Measurements from ENCODE around the gene EVL. TPM values are rescaled to one million over a fixed set of nuclear protein-coding genes. Genes with fewer than 3 reads are reported as not detected.

EVL gene
- total RNA-seq, 4 donors from 2014 or later, result 24.2 to 40.1 (median 29.8) TPM

- no peak for TF ChIP-seq CTCF (IDR thresholded peaks at IDR 0.05)
- no peak for TF ChIP-seq POLR2A (IDR thresholded peaks at IDR 0.05)
- intact Hi-C loops (cut with DNase I), result no loop called here
- DNase-seq, result no peak
- H3K4me3 ChIP-seq (replicated peaks in 1 of 3), result no peak overlapping the region
- no peaks in the 10 kb centered on the region for H3K9me3 ChIP-seq
- no peaks in the 10 kb centered on the region for H3K36me3 ChIP-seq
- H3K4me1 ChIP-seq, result no peaks in the 10 kb centered on the region
- no peaks in the 10 kb centered on the region for H3K27me3 ChIP-seq
- 93 to 97% methylated on average over 6 of the region's 6 CpGs for WGBS, 2 donors
- no peak overlapping the region for H3K27ac ChIP-seq
These were observed 20.2 kb downstream of the EVL start for GRCh38 chr14:100085462-100085861.

GRCh38 chr14:100086361-100086760, 21.1 kb downstream of the EVL start:
- H3K27me3 ChIP-seq, result no peaks in the 10 kb centered on the region
- no peaks in the 10 kb centered on the region for H3K9me3 ChIP-seq
- intact Hi-C loops (cut with DNase I), result no loop called here
- H3K4me3 ChIP-seq (replicated peaks in 1 of 3), result no peak overlapping the region
- no peaks in the 10 kb centered on the region for H3K4me1 ChIP-seq
- 96 to 100% methylated on average over 5 of the region's 5 CpGs for WGBS, 2 donors
- DNase-seq, result no peak
- no peaks in the 10 kb centered on the region for H3K36me3 ChIP-seq
- TF ChIP-seq CTCF (IDR thresholded peaks at IDR 0.05) (no peak), POLR2A (IDR thresholded peaks at IDR 0.05) (no peak)
- no peak overlapping the region for H3K27ac ChIP-seq

- Histone ChIP-seq H3K27me3 (no peaks in the 10 kb centered on the region), H3K27ac (no peak overlapping the region), H3K4me3 (replicated peaks in 1 of 3) (no peak overlapping the region), H3K9me3 (no peaks in the 10 kb centered on the region), H3K36me3 (no peaks in the 10 kb centered on the region), H3K4me1 (no peaks in the 10 kb centered on the region)
- WGBS, 2 donors, result 90 to 97% methylated on average over 3 of the region's 3 CpGs
- intact Hi-C loops (cut with DNase I), result no loop called here
- no peak for TF ChIP-seq POLR2A (IDR thresholded peaks at IDR 0.05)
- no peak for TF ChIP-seq CTCF (IDR thresholded peaks at IDR 0.05)
- DNase-seq, result no peak
These were observed 23.0 kb downstream of the EVL start for GRCh38 chr14:100088226-100088625.

GRCh38 chr14:100091386-100091785, 26.2 kb downstream of the EVL start:
- H3K4me1 ChIP-seq, result no peaks in the 10 kb centered on the region
- WGBS, 2 donors, result 88% methylated on average over 7 of the region's 7 CpGs
- no peaks in the 10 kb centered on the region for H3K27me3 ChIP-seq

GRCh38 chr14:100092832-100093231, 27.6 kb downstream of the EVL start:
- TF ChIP-seq POLR2A (IDR thresholded peaks at IDR 0.05), result no peak
- no peak for TF ChIP-seq CTCF (IDR thresholded peaks at IDR 0.05)
- Histone ChIP-seq H3K27ac (no peak overlapping the region), H3K4me3 (replicated peaks in 1 of 3) (no peak overlapping the region), H3K4me1 (no peaks in the 10 kb centered on the region), H3K36me3 (no peaks in the 10 kb centered on the region), H3K27me3 (no peaks in the 10 kb centered on the region), H3K9me3 (no peaks in the 10 kb centered on the region)
- intact Hi-C loops (cut with DNase I), result no loop called here
- no peak for DNase-seq
- 36 to 65% methylated on average over 1 of the region's 1 CpG for WGBS, 2 donors

More at GRCh38 chr14:100091386-100091785, 26.2 kb downstream of the EVL start:
- Histone ChIP-seq H3K9me3 (no peaks in the 10 kb centered on the region), H3K4me3 (replicated peaks in 1 of 3) (no peak overlapping the region), H3K27ac (no peak overlapping the region), H3K36me3 (no peaks in the 10 kb centered on the region)
- intact Hi-C loops (cut with DNase I), result no loop called here
- no peak for TF ChIP-seq CTCF (IDR thresholded peaks at IDR 0.05)
- no peak for TF ChIP-seq POLR2A (IDR thresholded peaks at IDR 0.05)
- DNase-seq, result no peak
